NCI-H2171 (cell line): ENCODE data around the gene LRBA.
"Not testable (repeated sequence)": the region's sequence is repeated elsewhere in the genome, so short reads cannot be mapped to it uniquely, and the experiment has no call there.

ENCODE experiments used
- DNase-seq: peaks from one replicate; lab custom pipeline; 2025; lab: John Stamatoyannopoulos, UW

The LRBA gene

GRCh38 chr4:150673793-150674192 lies 341.3 kb downstream of the LRBA start:
- no peak for DNase-seq

- no peak for DNase-seq
These were observed 346.3 kb downstream of the LRBA start for GRCh38 chr4:150668824-150669223.

- no peak for DNase-seq
These were observed 350.1 kb downstream of the LRBA start for GRCh38 chr4:150664935-150665334.

- DNase-seq = no peak
These were observed 352.4 kb downstream of the LRBA start for GRCh38 chr4:150662686-150663085.

GRCh38 chr4:150661551-150661950 lies 353.5 kb downstream of the LRBA start:
- not testable (repeated sequence) for DNase-seq

- not testable (repeated sequence) for DNase-seq
These were observed 356.8 kb downstream of the LRBA start for GRCh38 chr4:150658258-150658657.

- DNase-seq = no peak
These were observed 358.2 kb downstream of the LRBA start for GRCh38 chr4:150656891-150657290.

GRCh38 chr4:150650751-150651150 lies 364.3 kb downstream of the LRBA start:
- DNase-seq = no peak

- no peak for DNase-seq
These were observed 367.0 kb downstream of the LRBA start for GRCh38 chr4:150648123-150648522.

GRCh38 chr4:150647008-150647407 lies 368.1 kb downstream of the LRBA start:
- DNase-seq = no peak

GRCh38 chr4:150641612-150642011 lies 373.5 kb downstream of the LRBA start:
- DNase-seq = no peak

- no peak for DNase-seq
These were observed 382.4 kb downstream of the LRBA start for GRCh38 chr4:150632639-150633038.

GRCh38 chr4:150628073-150628472 lies 387.0 kb downstream of the LRBA start:
- no peak for DNase-seq

GRCh38 chr4:150625033-150625432 lies 390.1 kb downstream of the LRBA start:
- DNase-seq = no peak

- no peak for DNase-seq
These were observed 391.0 kb downstream of the LRBA start for GRCh38 chr4:150624055-150624454.

GRCh38 chr4:150619042-150619441 lies 396.0 kb downstream of the LRBA start:
- no peak for DNase-seq

GRCh38 chr4:150609131-150609530 lies 406.0 kb downstream of the LRBA start:
- DNase-seq = no peak

- no peak for DNase-seq
These were observed 414.2 kb downstream of the LRBA start for GRCh38 chr4:150600812-150601445.

GRCh38 chr4:150599547-150599946 lies 415.5 kb downstream of the LRBA start:
- no peak for DNase-seq

- no peak for DNase-seq
These were observed 416.2 kb downstream of the LRBA start for GRCh38 chr4:150598909-150599308.

- DNase-seq = no peak
These were observed 421.1 kb downstream of the LRBA start for GRCh38 chr4:150593996-150594395.

- no peak for DNase-seq
These were observed 423.2 kb downstream of the LRBA start for GRCh38 chr4:150591904-150592303.

GRCh38 chr4:150591406-150591805 lies 423.7 kb downstream of the LRBA start:
- DNase-seq = no peak

- DNase-seq = no peak
These were observed 424.5 kb downstream of the LRBA start for GRCh38 chr4:150590631-150591030.
